ENCODE data around the gene IRS2. TPM values are rescaled to one million over a fixed set of nuclear protein-coding genes. Genes with fewer than 3 reads are reported as not detected.

IRS2 gene
- total and polyA plus RNA-seq, 4 donors: 2.5 to 31.2 (median 12.0) TPM

GRCh38 chr13:109749365-109749764 lies 37.0 kb downstream of the IRS2 start:
- no peak overlapping the region for H3K27ac ChIP-seq (ENCODE audit: low read depth in 1 of 2, low read length in 2 of 2)
- DNase-seq: no peak
- no peaks in the 10 kb centered on the region for H3K27me3 ChIP-seq (ENCODE audit: control insufficient read depth in 1 of 2, insufficient read depth in 2 of 2, low read length in 1 of 2)
- H3K36me3 ChIP-seq (ENCODE audit: control insufficient read depth in 1 of 2, insufficient read depth in 2 of 2, low read length in 1 of 2): peaks cover 3 to 4% of the 10 kb centered on the region in 2 donors
- H3K9me3 ChIP-seq (ENCODE audit: control insufficient read depth, low read length): no peaks in the 10 kb centered on the region
- intact Hi-C loops (cut with DNase I): no loop called here
- no peaks in the 10 kb centered on the region for H3K4me1 ChIP-seq (ENCODE audit: control insufficient read depth in 1 of 2, insufficient read depth in 2 of 2, low read length in 2 of 2)
- no peak overlapping the region for H3K4me3 ChIP-seq (ENCODE audit: low read length in 2 of 2)
- 84 to 87% methylated on average over 5 of the region's 5 CpGs for WGBS, 2 donors
- no peak for ATAC-seq (ENCODE audit: low FRiP score)

DNA sequence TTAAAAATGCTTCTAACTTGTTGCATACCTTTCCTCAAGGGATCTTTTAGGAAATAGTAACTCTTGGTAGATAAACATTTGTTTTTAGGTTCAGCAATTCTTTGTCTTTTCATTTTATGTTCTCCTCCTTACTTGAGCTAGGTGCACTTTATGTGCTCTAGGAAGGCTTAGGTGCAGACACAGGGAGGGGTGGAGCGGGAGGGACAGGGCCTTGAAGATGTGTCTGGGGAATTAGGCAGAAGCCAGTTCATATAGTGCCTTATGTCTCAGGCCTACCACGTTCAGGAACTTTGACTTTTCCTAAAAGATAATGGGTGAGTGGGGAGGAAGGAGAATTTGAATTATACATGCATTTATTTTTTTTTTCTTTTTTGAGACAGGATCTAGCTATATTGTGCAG lies 37.7 kb downstream of the IRS2 start:
- no peaks in the 10 kb centered on the region for H3K4me1 ChIP-seq (ENCODE audit: control insufficient read depth in 1 of 2, insufficient read depth in 2 of 2, low read length in 2 of 2)
- no peaks in the 10 kb centered on the region for H3K9me3 ChIP-seq (ENCODE audit: control insufficient read depth, low read length)
- intact Hi-C loops (cut with DNase I): no loop called here
- WGBS, 2 donors: 48 to 63% methylated on average over 2 of the region's 2 CpGs
- ATAC-seq (ENCODE audit: low FRiP score) (no peak), DNase-seq (no peak)
- H3K27me3 ChIP-seq (ENCODE audit: control insufficient read depth in 1 of 2, insufficient read depth in 2 of 2, low read length in 1 of 2): no peaks in the 10 kb centered on the region
- H3K27ac ChIP-seq (ENCODE audit: low read depth in 1 of 2, low read length in 2 of 2): no peak overlapping the region
- H3K4me3 ChIP-seq (ENCODE audit: low read length in 2 of 2): no peak overlapping the region
- peaks cover 0 to 2% of the 10 kb centered on the region in 2 donors for H3K36me3 ChIP-seq (ENCODE audit: control insufficient read depth in 1 of 2, insufficient read depth in 2 of 2, low read length in 1 of 2)

DNA sequence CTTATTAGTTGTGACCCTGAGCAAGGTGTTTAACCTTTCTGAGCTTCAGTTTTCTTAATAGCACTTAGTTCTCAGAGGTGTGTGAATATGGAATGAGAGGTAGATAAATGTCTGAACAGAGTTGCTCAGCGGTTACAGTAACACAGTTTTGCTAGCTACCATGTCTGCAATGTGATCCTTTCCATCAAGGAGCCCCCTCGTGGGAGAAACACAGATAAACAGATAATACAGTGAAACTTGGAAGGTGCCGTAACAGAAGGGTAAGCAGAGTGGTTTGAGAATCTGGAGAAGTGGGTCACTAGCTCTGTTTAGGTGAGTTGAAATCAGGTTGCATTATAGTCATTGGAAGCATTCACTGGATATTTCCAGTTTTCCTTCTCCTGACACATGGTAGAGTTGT lies 38.9 kb downstream of the IRS2 start:
- 76 to 79% methylated on average over 3 of the region's 3 CpGs for WGBS, 2 donors
- intact Hi-C loops (cut with DNase I): no loop called here
- no peak overlapping the region for H3K27ac ChIP-seq (ENCODE audit: low read depth in 1 of 2, low read length in 2 of 2)
- H3K36me3 ChIP-seq (ENCODE audit: control insufficient read depth in 1 of 2, insufficient read depth in 2 of 2, low read length in 1 of 2): no peaks in the 10 kb centered on the region
- DNase-seq (no peak), ATAC-seq (ENCODE audit: low FRiP score) (no peak)
- H3K4me1 ChIP-seq (ENCODE audit: control insufficient read depth in 1 of 2, insufficient read depth in 2 of 2, low read length in 2 of 2): no peaks in the 10 kb centered on the region
- no peaks in the 10 kb centered on the region for H3K27me3 ChIP-seq (ENCODE audit: control insufficient read depth in 1 of 2, insufficient read depth in 2 of 2, low read length in 1 of 2)
- no peak overlapping the region for H3K4me3 ChIP-seq (ENCODE audit: low read length in 2 of 2)
- H3K9me3 ChIP-seq (ENCODE audit: control insufficient read depth, low read length): no peaks in the 10 kb centered on the region

- H3K27ac ChIP-seq (ENCODE audit: low read depth in 1 of 2, low read length in 2 of 2): no peak overlapping the region
- no peak for ATAC-seq (ENCODE audit: low FRiP score)
- intact Hi-C loops (cut with DNase I): no loop called here
- no peak for DNase-seq
- H3K9me3 ChIP-seq (ENCODE audit: control insufficient read depth, low read length): no peaks in the 10 kb centered on the region
- no peaks in the 10 kb centered on the region for H3K36me3 ChIP-seq (ENCODE audit: control insufficient read depth in 1 of 2, insufficient read depth in 2 of 2, low read length in 1 of 2)
- no peaks in the 10 kb centered on the region for H3K27me3 ChIP-seq (ENCODE audit: control insufficient read depth in 1 of 2, insufficient read depth in 2 of 2, low read length in 1 of 2)
- WGBS, 2 donors: 88 to 94% methylated on average over 10 of the region's 10 CpGs
- no peaks in the 10 kb centered on the region for H3K4me1 ChIP-seq (ENCODE audit: control insufficient read depth in 1 of 2, insufficient read depth in 2 of 2, low read length in 2 of 2)
- H3K4me3 ChIP-seq (ENCODE audit: low read length in 2 of 2): no peak overlapping the region
Observed at GRCh38 chr13:109746364-109746763, 40.0 kb downstream of the IRS2 start.

GRCh38 chr13:109745702-109746101 lies 40.7 kb downstream of the IRS2 start:
- DNase-seq (no peak), ATAC-seq (ENCODE audit: low FRiP score) (no peak)
- no peak overlapping the region for H3K27ac ChIP-seq (ENCODE audit: low read depth in 1 of 2, low read length in 2 of 2)
- no peaks in the 10 kb centered on the region for H3K4me1 ChIP-seq (ENCODE audit: control insufficient read depth in 1 of 2, insufficient read depth in 2 of 2, low read length in 2 of 2)
- intact Hi-C loops (cut with DNase I): no loop called here
- H3K4me3 ChIP-seq (ENCODE audit: low read length in 2 of 2): no peak overlapping the region
- no peaks in the 10 kb centered on the region for H3K27me3 ChIP-seq (ENCODE audit: control insufficient read depth in 1 of 2, insufficient read depth in 2 of 2, low read length in 1 of 2)
- no peaks in the 10 kb centered on the region for H3K9me3 ChIP-seq (ENCODE audit: control insufficient read depth, low read length)
- H3K36me3 ChIP-seq (ENCODE audit: control insufficient read depth in 1 of 2, insufficient read depth in 2 of 2, low read length in 1 of 2): no peaks in the 10 kb centered on the region
- WGBS, 2 donors: 94% methylated on average over 15 of the region's 15 CpGs

GRCh38 chr13:109745060-109745459 lies 41.3 kb downstream of the IRS2 start:
- Histone ChIP-seq H3K27ac (ENCODE audit: low read depth in 1 of 2, low read length in 2 of 2) (no peak overlapping the region), H3K36me3 (ENCODE audit: control insufficient read depth in 1 of 2, insufficient read depth in 2 of 2, low read length in 1 of 2) (no peaks in the 10 kb centered on the region), H3K4me1 (ENCODE audit: control insufficient read depth in 1 of 2, insufficient read depth in 2 of 2, low read length in 2 of 2) (no peaks in the 10 kb centered on the region), H3K27me3 (ENCODE audit: control insufficient read depth in 1 of 2, insufficient read depth in 2 of 2, low read length in 1 of 2) (no peaks in the 10 kb centered on the region), H3K4me3 (ENCODE audit: low read length in 2 of 2) (no peak overlapping the region), H3K9me3 (ENCODE audit: control insufficient read depth, low read length) (no peaks in the 10 kb centered on the region)
- DNase-seq (no peak), ATAC-seq (ENCODE audit: low FRiP score) (no peak)
- intact Hi-C loops (cut with DNase I): no loop called here
- WGBS, 2 donors: 97% methylated on average over 19 of the region's 19 CpGs

- no peak overlapping the region for H3K4me3 ChIP-seq (ENCODE audit: low read length in 2 of 2)
- intact Hi-C loops (cut with DNase I): no loop called here
- H3K27me3 ChIP-seq (ENCODE audit: control insufficient read depth in 1 of 2, insufficient read depth in 2 of 2, low read length in 1 of 2): no peaks in the 10 kb centered on the region
- H3K27ac ChIP-seq (ENCODE audit: low read depth in 1 of 2, low read length in 2 of 2): no peak overlapping the region
- 79 to 80% methylated on average over 22 to 23 of the region's 23 CpGs for WGBS, 2 donors
- DNase-seq: no peak
- ATAC-seq (ENCODE audit: low FRiP score): no peak
- no peaks in the 10 kb centered on the region for H3K9me3 ChIP-seq (ENCODE audit: control insufficient read depth, low read length)
- H3K4me1 ChIP-seq (ENCODE audit: control insufficient read depth in 1 of 2, insufficient read depth in 2 of 2, low read length in 2 of 2): no peaks in the 10 kb centered on the region
- no peaks in the 10 kb centered on the region for H3K36me3 ChIP-seq (ENCODE audit: control insufficient read depth in 1 of 2, insufficient read depth in 2 of 2, low read length in 1 of 2)
Observed at GRCh38 chr13:109744512-109745051, 41.8 kb downstream of the IRS2 start.

- 54 to 61% methylated on average over 12 of the region's 12 CpGs for WGBS, 2 donors
- no peaks in the 10 kb centered on the region for H3K27me3 ChIP-seq (ENCODE audit: control insufficient read depth in 1 of 2, insufficient read depth in 2 of 2, low read length in 1 of 2)
- DNase-seq (no peak), ATAC-seq (ENCODE audit: low FRiP score) (no peak)
- no peaks in the 10 kb centered on the region for H3K4me1 ChIP-seq (ENCODE audit: control insufficient read depth in 1 of 2, insufficient read depth in 2 of 2, low read length in 2 of 2)
- H3K27ac ChIP-seq (ENCODE audit: low read depth in 1 of 2, low read length in 2 of 2): no peak overlapping the region
- no peaks in the 10 kb centered on the region for H3K36me3 ChIP-seq (ENCODE audit: control insufficient read depth in 1 of 2, insufficient read depth in 2 of 2, low read length in 1 of 2)
- H3K4me3 ChIP-seq (ENCODE audit: low read length in 2 of 2): no peak overlapping the region
- no peaks in the 10 kb centered on the region for H3K9me3 ChIP-seq (ENCODE audit: control insufficient read depth, low read length)
- intact Hi-C loops (cut with DNase I): no loop called here
Observed at GRCh38 chr13:109743706-109744453, 42.5 kb downstream of the IRS2 start.

- no peaks in the 10 kb centered on the region for H3K9me3 ChIP-seq (ENCODE audit: control insufficient read depth, low read length)
- WGBS, 2 donors: 86% methylated on average over 7 of the region's 7 CpGs
- H3K4me1 ChIP-seq (ENCODE audit: control insufficient read depth in 1 of 2, insufficient read depth in 2 of 2, low read length in 2 of 2): no peaks in the 10 kb centered on the region
- no peak overlapping the region for H3K27ac ChIP-seq (ENCODE audit: low read depth in 1 of 2, low read length in 2 of 2)
- no peaks in the 10 kb centered on the region for H3K36me3 ChIP-seq (ENCODE audit: control insufficient read depth in 1 of 2, insufficient read depth in 2 of 2, low read length in 1 of 2)
- DNase-seq (no peak), ATAC-seq (ENCODE audit: low FRiP score) (no peak)
- intact Hi-C loops (cut with DNase I): no loop called here
- H3K27me3 ChIP-seq (ENCODE audit: control insufficient read depth in 1 of 2, insufficient read depth in 2 of 2, low read length in 1 of 2): no peaks in the 10 kb centered on the region
- H3K4me3 ChIP-seq (ENCODE audit: low read length in 2 of 2): no peak overlapping the region
Observed at GRCh38 chr13:109741966-109742365, 44.4 kb downstream of the IRS2 start.
